Left lung (tissue), 10 donors: ENCODE results near the gene POLL. TPM values are rescaled to one million over a fixed set of nuclear protein-coding genes. Genes with fewer than 3 reads are reported as not detected.

Experiments used
- ATAC-seq: fragments of 200-7000 bp; cut with Tn5 transposase; one replicate; pipeline ENCODE4 v1.9.1; 2020; ENCODE audit warnings: moderate library complexity
- DNase-seq, 4 donors: peaks; one replicate each; pipeline ENCODE4 v3.0.0-alpha.2; 2013 to 2020
- H3K27ac ChIP-seq, 2 donors: fragments of 200-600 bp; sonication (generic) in 1 of 2; one replicate each; pipeline versions ENCODE4 v1.5.0 to v1.8.0; 2020 to 2021
- H3K27me3 ChIP-seq, 2 donors: fragments of 200-600 bp; sonication (generic) in 1 of 2; one replicate each; pipeline versions ENCODE4 v1.5.0 to v1.8.0; 2020 to 2021
- H3K36me3 ChIP-seq, 2 donors: fragments of 200-600 bp; sonication (generic) in 1 of 2; one replicate each; pipeline versions ENCODE4 v1.5.0 to v1.8.0; 2020 to 2021
- H3K4me1 ChIP-seq, 2 donors: fragments of 200-600 bp; one replicate each; pipeline ENCODE4 v1.8.0; 2021
- H3K4me3 ChIP-seq, 2 donors: fragments of 200-600 bp; sonication (generic) in 1 of 2; one replicate each; pipeline versions ENCODE4 v1.5.0 to v1.8.0; 2020 to 2021; ENCODE audit warnings: mild to moderate bottlenecking in 1 of 2
- H3K9me3 ChIP-seq, 2 donors: fragments of 200-600 bp; sonication (generic) in 1 of 2; one replicate each; pipeline versions ENCODE4 v1.5.0 to v1.8.0; 2020 to 2021
- intact Hi-C, 2 donors: fragments of 100-400 bp; cut with DNase I; formaldehyde crosslinking; loops; one replicate each; pipeline versions ENCODE4 v1.11.2 to v1.14.2; 2022
- polyA plus RNA-seq, 6 donors: library from polyadenylated mRNA; unstranded; fragments of 120-200 nt; gene quantifications; one replicate each; pipeline ENCODE4 v1.2.1, GENCODE V29; 2013; ENCODE audit not compliant: insufficient read length in 6 of 6
- total RNA-seq, 2 donors: library from RNA; stranded (reverse); fragmentation: NEBNext Ultra II Directional; extraction: Animal tissue kit (Norgen Biotek cat#: 25700); gene quantifications; one replicate each; pipeline ENCODE4 v1.2.1, GENCODE V29; 2021
- TF ChIP-seq, protein P1 (sequence below), 2 donors: fragments of 200-600 bp; sonication (generic) in 1 of 2; IDR thresholded peaks; one replicate each; pipeline versions ENCODE4 v1.5.0 to v1.8.0; 2021; ENCODE audit warnings: antibody characterized with exemption in 2 of 2
- donor health status: DM: no; HTN: yes; CAD: no.
- donor health status: DM: no; HTN: no; CAD: no.

Gene POLL
- total and polyA plus RNA-seq, 8 donors = 22.2 to 39.0 (median 34.4) TPM

DNA sequence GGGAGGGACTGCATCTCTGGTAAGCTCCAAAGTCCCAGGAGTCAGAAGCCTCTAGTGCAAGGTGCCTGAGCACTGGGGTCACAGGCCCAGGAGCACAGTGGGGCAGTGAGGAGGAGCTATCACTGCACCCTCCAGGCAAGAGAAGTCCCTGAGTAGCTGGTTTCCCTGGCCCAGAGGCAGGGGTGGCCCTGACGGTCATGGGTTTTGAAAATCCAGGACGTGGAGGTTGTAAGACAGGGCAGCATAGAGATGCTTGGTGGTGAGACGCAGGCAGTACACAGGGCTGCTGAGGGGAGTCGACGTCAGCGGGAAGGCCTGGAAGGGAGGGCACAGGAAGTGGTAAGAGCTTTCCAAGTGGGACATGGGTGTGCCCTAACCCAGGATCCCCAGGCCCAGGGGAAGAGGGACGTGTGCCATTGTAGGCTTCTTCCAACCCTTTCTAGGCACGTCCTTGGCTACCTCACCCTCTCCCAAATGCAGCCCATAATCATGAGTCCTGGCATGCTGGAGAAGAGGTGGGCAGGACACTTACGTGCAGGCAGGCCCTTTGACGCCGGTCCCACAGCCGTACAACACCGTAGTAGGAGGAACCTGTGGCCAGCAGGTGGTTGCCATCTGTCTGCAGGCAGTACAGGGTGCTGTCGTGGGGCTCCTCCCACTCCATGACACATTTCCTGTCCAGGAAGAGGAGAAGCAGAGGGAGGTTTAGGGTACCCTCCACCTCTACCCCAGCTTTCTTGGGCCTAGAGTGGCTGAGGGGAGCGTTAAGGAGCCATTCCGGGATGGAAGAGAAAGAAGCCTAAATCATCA lies 23.2 kb upstream of the POLL start:
- Histone ChIP-seq H3K27me3 (no peaks in the 10 kb centered on the region), H3K4me3 (no peak overlapping the region), H3K9me3 (no peaks in the 10 kb centered on the region), H3K4me1 (no peaks in the 10 kb centered on the region), H3K27ac (no peak overlapping the region), H3K36me3 (peaks cover 0 to 66% of the 10 kb centered on the region in 2 donors)
- ATAC-seq (peak; percentile 14), DNase-seq (no peak)
- intact Hi-C loops = no loop called here
- TF ChIP-seq, protein P1, sequence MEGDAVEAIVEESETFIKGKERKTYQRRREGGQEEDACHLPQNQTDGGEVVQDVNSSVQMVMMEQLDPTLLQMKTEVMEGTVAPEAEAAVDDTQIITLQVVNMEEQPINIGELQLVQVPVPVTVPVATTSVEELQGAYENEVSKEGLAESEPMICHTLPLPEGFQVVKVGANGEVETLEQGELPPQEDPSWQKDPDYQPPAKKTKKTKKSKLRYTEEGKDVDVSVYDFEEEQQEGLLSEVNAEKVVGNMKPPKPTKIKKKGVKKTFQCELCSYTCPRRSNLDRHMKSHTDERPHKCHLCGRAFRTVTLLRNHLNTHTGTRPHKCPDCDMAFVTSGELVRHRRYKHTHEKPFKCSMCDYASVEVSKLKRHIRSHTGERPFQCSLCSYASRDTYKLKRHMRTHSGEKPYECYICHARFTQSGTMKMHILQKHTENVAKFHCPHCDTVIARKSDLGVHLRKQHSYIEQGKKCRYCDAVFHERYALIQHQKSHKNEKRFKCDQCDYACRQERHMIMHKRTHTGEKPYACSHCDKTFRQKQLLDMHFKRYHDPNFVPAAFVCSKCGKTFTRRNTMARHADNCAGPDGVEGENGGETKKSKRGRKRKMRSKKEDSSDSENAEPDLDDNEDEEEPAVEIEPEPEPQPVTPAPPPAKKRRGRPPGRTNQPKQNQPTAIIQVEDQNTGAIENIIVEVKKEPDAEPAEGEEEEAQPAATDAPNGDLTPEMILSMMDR (IDR thresholded peaks at IDR 0.05) = no peak

DNA sequence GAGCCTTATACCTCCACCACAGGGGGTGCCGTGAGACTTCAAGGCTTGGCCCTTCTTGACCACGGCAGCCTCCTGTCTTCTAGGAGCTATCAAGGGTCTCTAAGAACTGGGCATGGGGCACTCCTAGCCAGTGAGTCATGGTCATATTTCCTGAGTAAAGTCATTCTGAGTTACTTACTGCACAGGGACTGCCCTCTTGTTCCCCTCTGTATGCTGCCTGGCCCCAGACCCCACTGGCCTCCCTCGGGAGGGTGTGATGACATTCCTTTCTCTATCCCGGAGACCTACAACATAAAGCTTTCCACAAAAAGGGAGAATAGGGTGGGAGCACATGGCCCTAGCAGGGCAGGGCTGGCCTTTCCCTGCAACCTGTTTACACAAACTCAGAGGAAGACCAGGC lies 21.4 kb upstream of the POLL start:
- peaks cover 0 to 79% of the 10 kb centered on the region in 2 donors for H3K36me3 ChIP-seq
- intact Hi-C loops = loop anchor here in 1 of 2 donors (10.0 kb wide), 1 partner anchor 165 kb away; the partner anchor contains the start of gene FGF8
- TF ChIP-seq, protein P1 (IDR thresholded peaks at IDR 0.05) = no peak

DNA sequence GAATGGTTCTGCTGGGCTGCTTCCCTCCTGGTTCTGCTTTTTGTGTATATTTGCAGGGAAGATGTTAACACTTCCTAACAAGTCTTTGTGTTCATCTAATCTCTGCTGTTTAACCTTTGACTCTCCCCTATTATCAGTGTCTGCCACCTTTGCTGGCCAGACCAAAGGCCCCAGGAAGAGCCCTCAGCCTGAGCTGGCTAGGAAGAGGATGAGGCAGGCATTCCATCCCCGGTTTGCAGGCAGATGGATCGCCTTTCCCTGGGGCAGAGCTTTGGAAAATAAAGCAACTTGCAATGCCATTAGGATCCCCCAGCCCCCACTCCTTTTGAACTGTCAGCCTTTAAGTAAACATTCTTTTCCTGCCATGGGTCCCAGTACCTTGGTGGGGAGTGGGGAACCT lies 19.1 kb upstream of the POLL start:
- ATAC-seq (no peak), DNase-seq (no peak)
- intact Hi-C loops = loop anchor here in 1 of 2 donors (10.0 kb wide), 1 partner anchor 168 kb away; the partner anchor contains the start of gene FGF8
- TF ChIP-seq, protein P1 (IDR thresholded peaks at IDR 0.05) = no peak
- Histone ChIP-seq H3K27me3 (no peaks in the 10 kb centered on the region), H3K9me3 (no peaks in the 10 kb centered on the region), H3K4me3 (no peak overlapping the region), H3K36me3 (peaks cover 0 to 82% of the 10 kb centered on the region in 2 donors), H3K27ac (no peak overlapping the region), H3K4me1 (no peaks in the 10 kb centered on the region)

More for the DNA sequence above, 21.4 kb upstream of the POLL start:
- H3K4me1 ChIP-seq = no peaks in the 10 kb centered on the region
- no peak overlapping the region for H3K4me3 ChIP-seq
- no peaks in the 10 kb centered on the region for H3K27me3 ChIP-seq
- no peaks in the 10 kb centered on the region for H3K9me3 ChIP-seq
- DNase-seq (no peak), ATAC-seq (no peak)
- no peak overlapping the region for H3K27ac ChIP-seq

DNA sequence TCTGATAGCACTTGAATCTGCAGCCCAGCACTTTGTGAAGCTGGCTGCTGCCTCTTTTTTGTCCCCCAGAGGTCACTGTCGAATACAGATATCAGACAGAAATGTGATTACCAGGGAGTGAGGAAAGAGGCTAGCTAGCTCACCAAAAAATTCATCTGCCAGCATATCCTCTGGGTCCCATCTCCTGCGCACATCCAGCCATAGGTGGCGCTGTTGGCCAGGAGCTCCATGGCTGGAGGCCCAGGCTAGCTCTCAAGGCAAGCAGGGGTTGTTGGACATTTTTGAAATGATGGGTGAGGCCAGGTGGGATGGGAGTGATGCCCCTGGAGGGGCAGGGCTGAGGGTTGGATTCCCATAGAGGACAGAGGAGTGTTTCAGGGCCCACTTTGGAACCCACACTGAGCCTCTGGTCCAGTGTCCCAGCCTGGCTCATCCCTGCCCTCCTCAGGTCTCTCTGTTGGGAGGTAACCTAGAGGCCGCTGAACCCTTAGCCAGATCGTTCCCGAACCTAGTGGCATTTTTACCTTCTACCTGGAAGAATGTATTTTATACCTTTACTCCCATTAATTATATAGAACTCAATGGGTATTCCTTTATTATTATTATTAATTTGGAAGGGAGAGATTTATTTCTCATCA lies 14.8 kb upstream of the POLL start:
- H3K9me3 ChIP-seq = no peaks in the 10 kb centered on the region
- no peaks in the 10 kb centered on the region for H3K27me3 ChIP-seq
- no peak overlapping the region for H3K4me3 ChIP-seq
- TF ChIP-seq, protein P1 (IDR thresholded peaks at IDR 0.05) = peak; percentile 76 to 83
- ATAC-seq (peak; percentile 91), DNase-seq (peak; percentile 29 to 89 (median 67))
- H3K4me1 ChIP-seq = no peaks in the 10 kb centered on the region
- H3K36me3 ChIP-seq = peaks cover 0 to 40% of the 10 kb centered on the region in 2 donors
- intact Hi-C loops = loop anchor here in 1 of 2 donors (10.0 kb wide), 1 partner anchor 172 kb away; the partner anchor contains the start of gene FGF8
- H3K27ac ChIP-seq = no peak overlapping the region

DNA sequence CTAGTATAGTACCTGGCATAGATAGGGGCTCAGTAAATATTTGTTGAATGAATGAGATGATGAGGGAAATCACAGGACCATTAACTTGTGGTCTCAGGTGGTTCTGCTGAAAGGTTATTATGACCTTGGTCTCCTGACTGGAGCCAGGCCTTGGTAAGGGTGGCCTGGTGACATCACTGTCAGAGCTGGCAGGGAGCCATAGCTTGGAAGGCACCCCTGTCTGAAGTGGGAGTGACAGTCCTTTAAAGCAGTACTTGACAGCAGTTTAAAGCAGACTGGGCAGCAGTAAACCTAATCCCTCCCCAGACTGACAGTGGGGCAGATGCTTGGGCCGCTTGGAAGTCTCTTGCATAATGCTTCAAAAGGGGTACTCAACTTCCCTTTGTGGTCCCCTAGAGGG lies 13.5 kb upstream of the POLL start:
- Histone ChIP-seq H3K9me3 (no peaks in the 10 kb centered on the region), H3K27me3 (no peaks in the 10 kb centered on the region), H3K4me1 (no peaks in the 10 kb centered on the region), H3K4me3 (no peak overlapping the region), H3K36me3 (peaks cover 0 to 26% of the 10 kb centered on the region in 2 donors), H3K27ac (no peak overlapping the region)
- TF ChIP-seq, protein P1 (IDR thresholded peaks at IDR 0.05) = no peak
- DNase-seq (no peak), ATAC-seq (peak; percentile 64)
- intact Hi-C loops = loop anchor here in 1 of 2 donors (10.0 kb wide), 1 partner anchor 173 kb away; the partner anchor contains the start of gene FGF8
